ENCODE data around the gene ZBTB7C. TPM values are rescaled to one million over a fixed set of nuclear protein-coding genes. Genes with fewer than 3 reads are reported as not detected.
A peak's percentile ranks its signal among the peaks of the same experiment; 100 is the strongest.

The ZBTB7C gene
- total and polyA plus RNA-seq, 2 of the 8 experiments (the other 6 are each of a cell fraction or from before 2014, with no cell fraction given) = 0.15 to 0.45 TPM

- Histone ChIP-seq H3K4ac (replicated peaks; ENCODE audit: insufficient read length, low read depth, low read length) (no peak overlapping the region), H3K23ac (ENCODE audit: insufficient read length) (no peak overlapping the region), H3K14ac (ENCODE audit: insufficient read length) (no peak overlapping the region), H4K91ac (replicated peaks; ENCODE audit: insufficient read length, low read length) (no peak overlapping the region), H3K36me3 (ENCODE audit: control insufficient read depth in 2 of 4, insufficient read depth in 4 of 4, low read length in 3 of 4) (no peaks in the 10 kb centered on the region), H2BK15ac (ENCODE audit: low read length) (no peak overlapping the region), H2AFZ (ENCODE audit: low read length) (peak overlapping the region; percentile 40; the same call in 1 of the 2 replicates), H3K79me1 (ENCODE audit: low read depth, low read length) (no peaks in the 10 kb centered on the region), H3K9me3 (ENCODE audit: insufficient read depth in 2 of 2, low read depth in 1 of 2, low read length in 1 of 2) (no peaks in the 10 kb centered on the region), H3K9ac (replicated peaks in 1 of 4; ENCODE audit: extremely low read depth in 1 of 4, low read depth in 3 of 4, low read length in 3 of 4) (no peak overlapping the region), H3K4me3 (ENCODE audit: extremely low read depth in 1 of 4, insufficient read depth in 2 of 4, low read depth in 3 of 4, low read length in 4 of 4) (peak overlapping the region in 1 of 4 experiments; percentile 70; a peak in 1 of 8 replicates), H2BK20ac (ENCODE audit: low read length) (no peak overlapping the region), H3K4me2 (ENCODE audit: insufficient read depth in 1 of 2, low read depth in 2 of 2, low read length in 2 of 2) (peak overlapping the region; percentile 65 to 74; a peak in 3 of 4 replicates), H2BK5ac (ENCODE audit: low read depth, low read length) (no peak overlapping the region), H4K5ac (ENCODE audit: insufficient read length, low read depth, low read length) (no peak overlapping the region), H3K27me3 (replicated peaks in 1 of 4; ENCODE audit: control insufficient read depth in 3 of 4, extremely low read depth in 1 of 4, insufficient read depth in 3 of 4, low read length in 3 of 4) (peaks cover 0 to 16% (median 11%) of the 10 kb centered on the region in 4 experiments; a peak in 5 of 7 replicates), H3K56ac (replicated peaks; ENCODE audit: insufficient read length, low read depth, low read length) (no peak overlapping the region), H2BK120ac (replicated peaks; ENCODE audit: low read depth, low read length) (no peak overlapping the region), H3K27ac (ENCODE audit: low read depth, low read length) (no peak overlapping the region), H3K4me1 (replicated peaks in 1 of 4; ENCODE audit: control insufficient read depth in 3 of 4, insufficient read depth in 4 of 4, low read length in 3 of 4) (peaks cover 0 to 18% (median 10%) of the 10 kb centered on the region in 4 experiments; a peak in 5 of 7 replicates), H4K8ac (ENCODE audit: extremely low read depth, insufficient read depth, low read length) (no peak overlapping the region), H3K23me2 (ENCODE audit: low read depth, low read length) (peaks cover 5% of the 10 kb centered on the region), H2AK5ac (ENCODE audit: low read depth, low read length) (no peak overlapping the region), H4K20me1 (replicated peaks in 1 of 2; ENCODE audit: control insufficient read depth in 1 of 2, insufficient read depth in 2 of 2, low read length in 2 of 2) (no peaks in the 10 kb centered on the region), H3K18ac (ENCODE audit: extremely low read depth, low read length) (peak overlapping the region; percentile 3; the same call in 1 of the 2 replicates), H3K79me2 (ENCODE audit: control insufficient read depth in 1 of 2, insufficient read depth in 2 of 2, low read length in 2 of 2) (no peaks in the 10 kb centered on the region), H2BK12ac (ENCODE audit: low read depth, low read length) (no peak overlapping the region; the same call in 1 of the 2 replicates)
- ChIA-PET POLR2A (ENCODE audit: partially characterized antibody) (interaction anchor here (1.0 kb wide), 1 partner anchor 79 kb away, joined by 3 read pairs; no protein-coding TSS in a partner anchor), CTCF (ENCODE audit: partially characterized antibody) (interaction anchor here (0.6 to 1.7 kb wide), 5 partner anchors 12 to 604 kb away, joined by 3 to 8 read pairs (median 4); no protein-coding TSS in a partner anchor)
- no peak for DNase-seq (ENCODE audit: low read depth in 1 of 2, low spot score in 2 of 2)
- WGBS, 2 experiments (ENCODE audit: extremely low coverage in 1 of 2, insufficient coverage in 1 of 2, insufficient read length in 1 of 2, insufficient replicate concordance in 2 of 2, low coverage in 1 of 2, low lambda C conversion rate in 2 of 2, missing lambda C conversion rate in 1 of 2) = 87% methylated on average over 10 of the region's 10 CpGs; no CpG with 5 or more reads in 1 of the 2 experiments
- FAIRE-seq = no peak
- TF ChIP-seq YY1 (IDR thresholded peaks at IDR 0.05; ENCODE audit: low read depth, low read length) (no peak), ATF3 (IDR thresholded peaks at IDR 0.05; ENCODE audit: insufficient read depth, low read depth, low read length) (no peak), FOSL1 (IDR thresholded peaks at IDR 0.05; ENCODE audit: insufficient read depth, low read depth, low read length) (no peak), SP1 (IDR thresholded peaks at IDR 0.05; ENCODE audit: low read depth, low read length) (no peak), SIRT6 (IDR thresholded peaks at IDR 0.05; ENCODE audit: low read length) (no peak), POLR2A (IDR thresholded peaks at IDR 0.05; ENCODE audit: control extremely low read depth in 1 of 2, low read depth in 2 of 2, low read length in 2 of 2) (no peak), CTBP2 (IDR thresholded peaks at IDR 0.05; ENCODE audit: borderline replicate concordance, insufficient read depth, insufficient read length, low read length) (no peak), TEAD4 (IDR thresholded peaks at IDR 0.05; ENCODE audit: low read depth, low read length) (no peak), ZNF274 (IDR thresholded peaks at IDR 0.05; ENCODE audit: borderline replicate concordance, extremely low read depth, low read length) (no peak), EZH2 (IDR thresholded peaks at IDR 0.05; ENCODE audit: low read depth, low read length, severe bottlenecking) (no peak), SP2 (IDR thresholded peaks at IDR 0.05; ENCODE audit: low read length) (no peak), E2F6 (IDR thresholded peaks at IDR 0.05) (no peak)
These were observed 400.0 kb downstream of the ZBTB7C start for GRCh38 chr18:48009116-48009745.
